CD14-positive monocyte (primary cell): Measurements from ENCODE around the gene XRCC4. TPM values are rescaled to one million over a fixed set of nuclear protein-coding genes. Genes with fewer than 3 reads are reported as not detected.

Source experiments
- DNase-seq, 3 donors: peaks; one replicate each; pipeline ENCODE4 v3.0.0-alpha.2; 2011 to 2022
- H2AFZ ChIP-seq: 2 replicates; pipeline ENCODE4 v1.6.0; 2012; ENCODE audit warnings: mild to moderate bottlenecking, low read depth, low read length, inconsistent platforms; ENCODE audit not compliant: insufficient read depth, poor library complexity, severe bottlenecking
- H3K27ac ChIP-seq, 2 donors: 1 replicate in 1 of 2; 2 replicates in 1 of 2; pipeline ENCODE4 v1.5.1; 2012 to 2013; ENCODE audit warnings: low read length in 2 of 2, control low read depth in 1 of 2, inconsistent platforms in 1 of 2, low read depth in 1 of 2, mild to moderate bottlenecking in 1 of 2
- H3K27me3 ChIP-seq, 2 donors: one replicate each; pipeline versions ENCODE4 v1.6.0 to v1.6.1; 2011 to 2013; ENCODE audit warnings: low read length in 2 of 2; ENCODE audit not compliant: control insufficient read depth in 2 of 2, insufficient read depth in 2 of 2
- H3K36me3 ChIP-seq, 2 donors: replicated peaks in 1 of 2; 1 replicate in 1 of 2; 2 replicates in 1 of 2; pipeline versions ENCODE4 v1.5.1 to v1.6.1; 2012 to 2013; ENCODE audit warnings: low read length in 2 of 2, control low read depth in 1 of 2, inconsistent platforms in 1 of 2, mild to moderate bottlenecking in 1 of 2; ENCODE audit not compliant: insufficient read depth in 2 of 2, control insufficient read depth in 1 of 2
- H3K4me1 ChIP-seq, 2 donors: 1 replicate in 1 of 2; 2 replicates in 1 of 2; pipeline versions ENCODE4 v1.5.1 to v1.6.1; 2012 to 2013; ENCODE audit warnings: low read length in 2 of 2, control low read depth in 1 of 2, inconsistent platforms in 1 of 2, mild to moderate bottlenecking in 1 of 2, moderate library complexity in 1 of 2; ENCODE audit not compliant: insufficient read depth in 2 of 2, control insufficient read depth in 1 of 2
- H3K4me2 ChIP-seq: replicated peaks from 2 replicates; pipeline ENCODE3; 2012; ENCODE audit warnings: low read length, moderate library complexity, mild to moderate bottlenecking; ENCODE audit not compliant: poor library complexity, severe bottlenecking; ENCODE audit errors: extremely low read depth
- H3K4me3 ChIP-seq, 3 experiments: fragments of 200-600 bp in 1 of 3; sonication (generic) in 1 of 3; replicated peaks in 1 of 3; 1 replicate in 2 of 3; 2 replicates in 1 of 3; pipeline ENCODE4 v1.5.1; 2011 to 2013; ENCODE audit warnings: low read length in 3 of 3, mild to moderate bottlenecking in 3 of 3, control low read depth in 2 of 3, low read depth in 2 of 3, inconsistent platforms in 1 of 3, moderate library complexity in 1 of 3
- H3K79me2 ChIP-seq: 2 replicates; pipeline ENCODE4 v1.6.0; 2012; ENCODE audit warnings: mild to moderate bottlenecking, control low read depth, inconsistent platforms, low read length, moderate library complexity; ENCODE audit not compliant: insufficient read depth
- H3K9ac ChIP-seq: 2 replicates; pipeline ENCODE4 v1.6.0; 2017; ENCODE audit warnings: low read length, mild to moderate bottlenecking; ENCODE audit not compliant: insufficient read depth, poor library complexity, severe bottlenecking
- H3K9me3 ChIP-seq, 2 donors: replicated peaks in 1 of 2; 1 replicate in 1 of 2; 2 replicates in 1 of 2; pipeline versions ENCODE4 v1.5.1 to v1.6.1; 2012 to 2013; ENCODE audit warnings: low read length in 2 of 2, control low read depth in 1 of 2; ENCODE audit not compliant: control insufficient read depth in 1 of 2, insufficient read depth in 1 of 2
- H4K20me1 ChIP-seq: 2 replicates; pipeline ENCODE4 v1.6.0; 2012; ENCODE audit warnings: mild to moderate bottlenecking, low read length, control low read depth, moderate library complexity; ENCODE audit not compliant: insufficient read depth
- H3K27ac Mint-ChIP-seq, 7 donors: one replicate each; pipeline ENCODE4 v1.8.0; 2020; ENCODE audit warnings: mild to moderate bottlenecking in 7 of 7, mixed read lengths in 7 of 7, moderate library complexity in 6 of 7, inconsistent platforms in 2 of 7
- H3K27me3 Mint-ChIP-seq, 3 donors: one replicate each; pipeline ENCODE4 v1.8.0; 2021 to 2022; ENCODE audit warnings: low read depth in 3 of 3, mild to moderate bottlenecking in 3 of 3, mixed read lengths in 3 of 3, moderate library complexity in 3 of 3, inconsistent platforms in 1 of 3
- H3K36me3 Mint-ChIP-seq, 2 donors: one replicate each; pipeline ENCODE4 v1.8.0; 2020; ENCODE audit warnings: mixed read lengths in 2 of 2, inconsistent platforms in 1 of 2, mild to moderate bottlenecking in 1 of 2
- H3K4me1 Mint-ChIP-seq: one replicate; pipeline ENCODE4 v1.8.0; 2020; ENCODE audit warnings: mild to moderate bottlenecking, mixed read lengths
- H3K4me3 Mint-ChIP-seq, 2 donors: one replicate each; pipeline ENCODE4 v1.8.0; 2020; ENCODE audit warnings: mild to moderate bottlenecking in 2 of 2, mixed read lengths in 2 of 2, moderate library complexity in 1 of 2
- H3K9me3 Mint-ChIP-seq, 7 donors: one replicate each; pipeline ENCODE4 v1.8.0; 2020 to 2022; ENCODE audit warnings: mixed read lengths in 7 of 7, mild to moderate bottlenecking in 6 of 7, moderate library complexity in 6 of 7, inconsistent platforms in 2 of 7
- WGBS: methylation state at CpG from one replicate; pipeline ENCODE4 v1.1.5; 2013; ENCODE audit warnings: missing lambda C conversion rate; ENCODE audit not compliant: insufficient coverage; 5-methylcytosine and 5-hydroxymethylcytosine counted together
- intact Hi-C, 2 donors: fragments of 100-400 bp; cut with micrococcal nuclease; formaldehyde crosslinking; loops; one replicate each; pipeline versions ENCODE4 v1.15.0 to v1.15.1; 2023
- polyA plus RNA-seq, 3 donors: library from polyadenylated mRNA; depleted of rRNA in 1 of 3; unstranded in 2 of 3; stranded (reverse) in 1 of 3; fragments of 300-500 nt in 2 of 3; fragments of >200 nt in 1 of 3; fragmentation: Illumina TruSeq in 2 of 3; gene quantifications; 1 replicate in 2 of 3; 2 replicates in 1 of 3; pipeline ENCODE4 v1.2.3, GENCODE V29; 2012 to 2021
- TF ChIP-seq, protein P1 (sequence below): fragments of 200-600 bp; IDR thresholded peaks from one replicate; pipeline ENCODE4 v1.8.0; 2022; ENCODE audit warnings: antibody characterized with exemption, mild to moderate bottlenecking

XRCC4 gene
- polyA plus RNA-seq, 3 donors: 4.0 to 21.8 (median 16.3) TPM

DNA sequence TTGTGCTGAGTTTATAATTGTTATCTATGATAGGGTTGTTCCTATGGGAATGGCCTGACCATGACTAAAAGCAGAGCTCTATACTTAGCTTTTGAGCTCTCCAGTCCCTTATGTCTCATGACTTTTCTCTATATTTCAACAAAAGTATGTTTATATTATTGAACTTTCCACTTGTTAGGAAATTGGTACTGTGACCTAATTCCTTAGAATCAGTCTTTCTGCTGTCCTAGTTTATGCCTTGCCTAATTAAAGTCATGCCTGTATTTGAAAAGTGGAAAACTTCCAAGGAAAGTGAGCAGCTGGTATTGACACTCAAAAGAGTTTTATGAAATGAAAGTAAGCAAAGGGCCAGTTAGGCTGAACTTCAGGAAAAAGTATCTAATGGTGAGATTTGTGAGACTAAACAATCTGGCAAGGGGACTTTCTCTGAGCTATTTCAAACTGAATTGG lies 68.6 kb downstream of the XRCC4 start:
- H3K27ac Mint-ChIP-seq: no peak overlapping the region
- peaks cover 11% of the 10 kb centered on the region in 2 donors for H3K36me3 Mint-ChIP-seq
- intact Hi-C loops: no loop called here

DNA sequence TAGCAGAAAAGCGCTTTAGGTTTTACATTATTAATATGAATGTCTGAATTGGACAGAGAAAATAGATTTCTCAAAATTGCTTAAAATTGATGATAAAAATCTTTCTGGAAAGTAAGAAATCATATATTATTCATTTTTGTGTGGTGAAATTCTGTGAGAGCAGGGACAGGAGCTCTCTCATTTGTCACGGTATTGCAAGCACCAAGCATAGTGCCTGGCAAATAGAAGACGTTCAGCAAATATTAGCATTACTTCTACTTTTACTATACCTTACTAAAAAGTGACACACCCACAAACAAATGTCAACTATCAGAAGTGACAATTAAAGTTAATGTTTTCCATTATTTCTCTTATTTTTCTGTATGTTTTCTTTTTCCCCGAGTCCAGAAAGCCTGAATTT lies 69.1 kb downstream of the XRCC4 start:
- Mint-ChIP-seq H3K27me3 (no peaks in the 10 kb centered on the region), H3K27ac (no peak overlapping the region), H3K4me1 (peaks cover 2% of the 10 kb centered on the region), H3K9me3 (peaks cover 0 to 4% (median 3%) of the 10 kb centered on the region in 7 donors), H3K4me3 (no peak overlapping the region), H3K36me3 (peaks cover 9 to 11% of the 10 kb centered on the region in 2 donors)
- Histone ChIP-seq H3K4me3 (no peak overlapping the region), H3K27me3 (no peaks in the 10 kb centered on the region), H3K4me1 (no peaks in the 10 kb centered on the region), H3K4me2 (no peak overlapping the region), H3K9me3 (no peaks in the 10 kb centered on the region), H3K9ac (no peak overlapping the region), H3K79me2 (no peaks in the 10 kb centered on the region), H4K20me1 (no peaks in the 10 kb centered on the region), H2AFZ (no peak overlapping the region), H3K27ac (no peak overlapping the region), H3K36me3 (no peaks in the 10 kb centered on the region)
- no CpG with 5 or more reads among the region's 4 CpGs for WGBS
- DNase-seq: no peak
- intact Hi-C loops: no loop called here
- TF ChIP-seq, protein P1, sequence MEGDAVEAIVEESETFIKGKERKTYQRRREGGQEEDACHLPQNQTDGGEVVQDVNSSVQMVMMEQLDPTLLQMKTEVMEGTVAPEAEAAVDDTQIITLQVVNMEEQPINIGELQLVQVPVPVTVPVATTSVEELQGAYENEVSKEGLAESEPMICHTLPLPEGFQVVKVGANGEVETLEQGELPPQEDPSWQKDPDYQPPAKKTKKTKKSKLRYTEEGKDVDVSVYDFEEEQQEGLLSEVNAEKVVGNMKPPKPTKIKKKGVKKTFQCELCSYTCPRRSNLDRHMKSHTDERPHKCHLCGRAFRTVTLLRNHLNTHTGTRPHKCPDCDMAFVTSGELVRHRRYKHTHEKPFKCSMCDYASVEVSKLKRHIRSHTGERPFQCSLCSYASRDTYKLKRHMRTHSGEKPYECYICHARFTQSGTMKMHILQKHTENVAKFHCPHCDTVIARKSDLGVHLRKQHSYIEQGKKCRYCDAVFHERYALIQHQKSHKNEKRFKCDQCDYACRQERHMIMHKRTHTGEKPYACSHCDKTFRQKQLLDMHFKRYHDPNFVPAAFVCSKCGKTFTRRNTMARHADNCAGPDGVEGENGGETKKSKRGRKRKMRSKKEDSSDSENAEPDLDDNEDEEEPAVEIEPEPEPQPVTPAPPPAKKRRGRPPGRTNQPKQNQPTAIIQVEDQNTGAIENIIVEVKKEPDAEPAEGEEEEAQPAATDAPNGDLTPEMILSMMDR: no peak

More for the DNA sequence above, 68.6 kb downstream of the XRCC4 start:
- H3K27me3 ChIP-seq: no peaks in the 10 kb centered on the region
- H2AFZ ChIP-seq: no peak overlapping the region
- H3K4me1 ChIP-seq: no peaks in the 10 kb centered on the region
- no peaks in the 10 kb centered on the region for H3K79me2 ChIP-seq
- no peak for DNase-seq
- no peak overlapping the region for H3K4me3 ChIP-seq
- no peaks in the 10 kb centered on the region for H4K20me1 ChIP-seq
- no peak overlapping the region for H3K9ac ChIP-seq
- H3K4me2 ChIP-seq: no peak overlapping the region
- Mint-ChIP-seq H3K4me1 (peaks cover 2% of the 10 kb centered on the region), H3K9me3 (peaks cover 0 to 4% (median 3%) of the 10 kb centered on the region in 7 donors), H3K4me3 (no peak overlapping the region), H3K27me3 (no peaks in the 10 kb centered on the region)
- no peaks in the 10 kb centered on the region for H3K36me3 ChIP-seq
- H3K9me3 ChIP-seq: no peaks in the 10 kb centered on the region
- H3K27ac ChIP-seq: no peak overlapping the region
- TF ChIP-seq, protein P1: no peak
